ENCODE results near the gene POLR3K.

The POLR3K gene

DNA sequence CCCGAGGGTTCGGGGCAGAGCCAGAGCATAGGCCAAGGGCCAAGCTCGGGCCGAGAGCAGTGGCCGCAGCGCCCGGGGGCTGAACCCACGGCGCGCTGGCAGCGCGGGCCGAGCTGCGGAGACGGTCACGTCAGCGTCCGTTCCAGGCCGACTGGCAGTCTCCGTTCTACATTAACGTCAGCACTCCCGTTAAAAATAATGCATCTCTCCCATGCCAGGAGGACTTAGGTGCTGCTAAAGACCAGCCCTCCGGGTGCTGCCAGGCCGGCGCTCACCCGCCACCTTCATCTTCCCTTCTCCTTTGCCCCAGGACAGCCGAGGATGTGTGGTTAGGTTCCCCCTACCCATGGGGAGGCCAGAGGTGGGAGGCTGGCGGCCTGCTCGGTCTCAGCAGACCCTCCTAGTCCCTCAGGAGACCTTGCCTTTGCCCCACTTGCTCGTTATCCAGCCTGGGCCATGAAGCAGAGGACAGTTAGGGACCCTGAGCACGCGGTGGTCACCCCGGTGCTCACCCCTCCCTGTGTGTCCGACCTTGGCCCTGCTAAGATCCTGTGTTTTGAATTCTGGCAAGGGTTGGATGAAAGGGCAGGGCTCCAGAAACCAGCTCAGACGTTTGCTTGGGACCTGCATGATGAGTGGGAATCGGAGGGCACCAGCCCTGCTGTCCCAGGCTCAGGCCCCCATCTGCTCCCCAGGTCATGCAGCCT lies 25.2 kb upstream of the POLR3K start:
- DNase-seq = peak; percentile 28

DNA sequence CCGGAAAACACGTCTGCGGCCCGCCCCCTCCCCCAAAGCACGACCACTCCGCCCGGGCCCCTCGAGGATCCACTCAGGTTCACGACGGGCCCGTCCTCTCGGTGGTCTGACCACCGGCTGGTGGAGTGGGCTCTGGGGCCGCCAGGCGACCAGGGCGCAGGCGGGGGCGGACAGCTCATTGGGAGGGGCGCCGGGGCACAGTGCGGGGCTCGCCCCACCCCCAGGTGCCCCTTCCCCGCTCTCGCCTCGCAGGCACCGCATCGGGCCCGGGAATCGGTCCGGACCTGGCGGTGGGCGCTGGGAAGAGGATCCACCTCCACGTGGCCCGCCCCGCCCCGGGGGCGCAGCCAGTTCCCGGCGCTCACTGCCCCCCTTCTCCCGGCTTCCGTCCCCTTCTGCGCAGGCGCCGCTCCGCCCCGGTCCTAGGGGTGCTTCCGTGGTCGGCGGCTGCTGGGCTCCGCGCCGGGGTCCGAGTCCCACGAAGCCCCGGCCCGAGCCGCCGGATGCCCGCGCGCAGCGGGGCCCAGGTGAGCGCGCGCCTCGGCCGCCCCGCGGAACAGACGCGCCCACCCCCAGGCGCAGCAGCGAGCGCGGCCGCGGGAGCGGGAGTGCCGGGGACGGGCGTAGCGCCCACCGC lies 24.5 kb upstream of the POLR3K start, which contains the start of gene MPG:
MPG (plus strand) TSS at position 419 of the 637 bp plus-strand sequence; CDS start at position 504, 85 bp downstream.
- DNase-seq = peak; percentile 89

DNA sequence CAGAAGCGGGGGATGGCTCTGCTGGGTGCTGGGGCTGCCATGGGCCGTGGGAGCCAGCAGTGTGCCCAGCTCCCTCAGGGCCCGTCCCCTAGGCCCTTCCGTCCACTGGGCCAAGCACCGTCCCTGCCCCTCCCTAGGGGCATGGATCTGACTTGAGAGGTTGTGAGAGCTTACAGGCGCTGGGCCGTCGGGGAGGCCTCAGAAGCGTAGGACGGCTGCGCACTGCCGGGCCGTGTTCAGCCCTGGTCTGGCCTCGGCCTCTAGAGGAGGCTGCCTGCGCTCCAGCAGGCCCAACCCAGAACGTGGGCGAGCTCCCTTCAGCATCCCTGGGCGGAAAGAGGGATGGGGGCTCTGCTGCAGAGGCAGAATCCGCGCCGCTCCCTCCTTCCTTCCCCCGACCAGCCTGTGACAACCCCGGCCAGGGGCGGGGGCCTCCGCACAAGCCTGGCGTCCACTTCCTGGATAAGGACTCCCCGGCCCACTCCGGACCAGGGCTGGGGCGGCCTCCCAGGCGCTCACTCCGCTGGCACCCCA lies 23.9 kb upstream of the POLR3K start:
- peak; percentile 45 for DNase-seq

GRCh38 chr16:76535-77272 lies 23.3 kb upstream of the POLR3K start:
- peak; percentile 35 for DNase-seq

GRCh38 chr16:75580-76501 lies 22.4 kb upstream of the POLR3K start:
- DNase-seq = peak; percentile 22

- DNase-seq = no peak
Observed at GRCh38 chr16:74747-75334, 21.4 kb upstream of the POLR3K start.

DNA sequence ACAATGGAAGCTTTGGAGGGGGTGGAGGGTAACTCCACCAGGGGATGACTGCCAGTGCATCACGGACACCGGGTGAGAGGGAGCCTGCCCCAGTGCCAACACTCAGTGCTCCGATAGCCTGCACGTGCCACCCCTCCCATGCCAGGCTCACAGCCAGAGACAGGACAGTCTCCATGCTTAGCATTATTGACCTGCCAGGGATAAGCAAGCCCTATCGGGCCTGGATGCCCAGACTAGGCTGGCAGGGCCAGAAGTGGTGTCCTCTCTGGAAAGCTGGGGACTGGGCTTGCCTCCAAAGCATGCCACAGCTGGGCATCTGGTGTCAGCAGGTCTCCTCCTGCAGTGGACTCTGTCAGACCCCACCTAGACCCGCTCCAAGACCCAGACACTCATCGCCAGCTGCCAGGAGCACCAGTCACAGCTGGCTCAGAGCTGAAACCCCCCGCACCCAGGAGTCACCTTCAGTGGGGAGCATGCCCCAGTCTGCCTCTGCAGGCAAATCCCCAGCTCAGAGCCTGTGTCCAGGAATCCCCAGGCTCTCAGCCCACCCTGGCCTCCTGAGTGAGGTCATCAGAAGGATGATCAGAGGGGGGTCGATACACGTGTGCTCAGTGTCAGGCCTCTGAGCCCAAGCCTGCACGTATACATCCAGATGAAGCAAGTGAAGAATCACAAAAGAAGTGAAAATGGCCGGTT lies 20.8 kb upstream of the POLR3K start:
- DNase-seq = no peak

DNA sequence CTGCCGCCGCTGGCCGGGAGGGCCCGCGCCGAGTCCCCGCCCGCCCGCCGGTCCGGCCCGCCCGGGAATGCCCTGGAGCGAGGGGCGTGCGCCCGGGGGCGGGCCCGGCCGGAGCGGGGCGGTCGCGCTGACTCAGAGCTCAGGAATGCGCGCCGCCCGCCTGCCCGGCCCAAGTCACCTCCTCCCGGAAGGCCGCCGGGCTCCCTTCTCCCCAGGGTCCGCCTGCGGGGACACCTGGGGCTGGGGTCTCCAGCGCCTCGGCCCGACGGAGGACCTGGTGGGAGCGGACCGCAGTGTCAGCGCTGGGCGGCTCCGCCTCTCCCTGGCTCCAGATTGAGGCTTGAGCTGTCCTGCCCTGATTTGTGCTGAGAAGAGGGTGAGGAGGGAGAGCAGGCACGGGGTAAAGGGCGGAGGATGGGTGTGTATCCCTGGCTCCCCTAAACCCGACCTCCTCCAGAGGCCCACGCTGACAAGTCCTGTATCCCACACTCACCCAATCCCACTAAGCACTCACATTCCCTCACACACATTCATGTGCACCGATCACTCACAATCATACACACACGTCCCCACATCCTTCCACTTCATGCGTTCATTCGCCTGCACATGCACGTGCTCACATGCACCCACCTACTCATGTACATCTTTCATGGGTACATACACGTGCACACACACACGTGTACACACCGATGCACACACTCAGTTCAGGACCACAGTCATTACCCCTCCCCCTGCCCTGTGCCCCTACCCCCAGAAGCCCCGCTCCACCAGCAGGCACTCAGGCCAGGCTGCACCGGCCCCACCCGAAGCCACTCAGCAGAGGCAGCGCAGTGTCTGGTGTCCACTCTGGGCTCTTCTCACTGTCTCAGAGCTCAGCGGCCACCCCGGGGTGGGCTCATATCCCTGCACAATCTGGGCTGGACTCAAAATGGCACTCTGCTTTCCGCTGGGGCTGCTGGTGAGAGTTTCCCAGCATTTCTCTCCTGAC lies 19.4 kb upstream of the POLR3K start, which contains the start of gene RHBDF1:
RHBDF1 (minus strand) TSS at position 71 of the 988 bp plus-strand sequence. CDS start 7,616 bp downstream, outside the sequence.
- no peak for DNase-seq

DNA sequence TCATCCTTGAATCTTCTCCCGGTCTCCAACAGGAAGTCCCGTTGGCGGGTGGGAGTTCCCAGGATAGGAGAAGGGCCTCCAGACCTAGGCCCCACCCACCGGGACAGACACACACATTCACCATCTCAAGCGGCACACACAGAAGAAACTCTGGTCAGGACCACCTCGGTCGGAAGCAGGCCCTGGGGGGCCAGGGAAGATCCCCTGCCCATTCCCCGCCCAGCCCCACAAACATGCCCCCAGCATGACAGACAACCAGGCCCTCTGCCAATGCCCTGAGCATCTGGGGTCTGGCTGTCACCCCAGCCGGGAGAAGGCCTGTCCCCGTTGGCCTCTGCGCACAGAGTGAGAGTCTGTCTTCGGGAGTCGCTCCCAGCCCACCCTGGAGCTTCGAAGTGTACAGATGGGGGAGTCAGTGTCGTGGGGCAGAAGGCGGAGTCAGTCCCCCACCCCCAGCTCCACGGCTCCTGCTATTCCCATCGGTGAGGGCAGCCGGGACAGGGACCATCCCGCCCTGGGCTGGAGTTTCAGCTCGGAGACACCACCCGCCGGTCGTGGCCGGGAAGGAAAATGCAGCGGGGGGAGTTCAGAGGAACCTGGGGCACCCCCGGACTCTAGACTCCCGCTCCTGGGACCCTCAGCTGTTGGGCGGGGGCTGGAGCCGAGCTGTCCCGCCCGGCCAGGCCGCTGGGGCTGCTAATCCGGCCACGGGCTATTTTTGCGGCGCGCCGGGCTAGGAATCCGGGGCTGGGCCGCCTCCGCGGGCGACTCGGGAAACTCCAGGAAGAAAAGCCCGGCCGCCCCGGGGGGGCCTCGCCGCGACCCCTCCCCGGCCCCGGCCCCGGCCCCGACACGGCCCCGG lies 18.4 kb upstream of the POLR3K start:
- DNase-seq = no peak

DNA sequence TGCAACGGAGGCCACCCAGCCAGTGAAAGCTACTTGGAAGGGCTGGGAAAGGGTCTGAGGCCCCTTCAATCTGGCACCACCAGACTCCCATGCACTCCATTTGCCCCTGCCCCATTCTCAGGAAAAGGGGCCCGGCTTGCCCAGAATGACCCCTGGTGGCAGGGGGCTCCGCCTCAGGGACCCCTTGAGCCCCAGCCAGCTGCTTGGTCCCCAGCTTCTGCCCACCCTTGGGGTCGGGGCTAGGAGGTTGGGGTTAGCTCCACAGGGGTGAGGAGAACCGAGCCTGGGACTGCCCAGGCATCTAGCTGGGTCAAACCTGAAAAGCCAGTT lies 17.8 kb upstream of the POLR3K start:
- DNase-seq = no peak

DNA sequence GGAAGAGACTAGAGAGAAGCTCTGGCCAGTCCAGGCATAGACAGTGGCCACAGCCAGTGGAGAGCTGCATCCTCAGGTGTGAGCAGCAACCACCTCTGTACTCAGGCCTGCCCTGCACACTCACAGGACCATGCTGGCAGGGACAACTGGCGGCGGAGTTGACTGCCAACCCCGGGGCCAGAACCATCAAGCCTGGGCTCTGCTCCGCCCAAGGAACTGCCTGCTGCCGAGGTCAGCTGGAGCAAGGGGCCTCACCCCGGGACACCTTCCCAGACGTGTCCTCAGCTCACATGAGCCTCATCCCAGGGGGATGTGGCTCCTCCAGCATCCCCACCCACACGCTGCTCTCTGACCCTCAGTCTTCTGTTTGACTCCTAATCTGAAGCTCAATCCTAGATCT lies 15.8 kb upstream of the POLR3K start:
- no peak for DNase-seq

GRCh38 chr16:67884-68789 lies 14.7 kb upstream of the POLR3K start:
- DNase-seq = no peak

- DNase-seq = no peak
Observed at GRCh38 chr16:67183-67791, 13.9 kb upstream of the POLR3K start.

DNA sequence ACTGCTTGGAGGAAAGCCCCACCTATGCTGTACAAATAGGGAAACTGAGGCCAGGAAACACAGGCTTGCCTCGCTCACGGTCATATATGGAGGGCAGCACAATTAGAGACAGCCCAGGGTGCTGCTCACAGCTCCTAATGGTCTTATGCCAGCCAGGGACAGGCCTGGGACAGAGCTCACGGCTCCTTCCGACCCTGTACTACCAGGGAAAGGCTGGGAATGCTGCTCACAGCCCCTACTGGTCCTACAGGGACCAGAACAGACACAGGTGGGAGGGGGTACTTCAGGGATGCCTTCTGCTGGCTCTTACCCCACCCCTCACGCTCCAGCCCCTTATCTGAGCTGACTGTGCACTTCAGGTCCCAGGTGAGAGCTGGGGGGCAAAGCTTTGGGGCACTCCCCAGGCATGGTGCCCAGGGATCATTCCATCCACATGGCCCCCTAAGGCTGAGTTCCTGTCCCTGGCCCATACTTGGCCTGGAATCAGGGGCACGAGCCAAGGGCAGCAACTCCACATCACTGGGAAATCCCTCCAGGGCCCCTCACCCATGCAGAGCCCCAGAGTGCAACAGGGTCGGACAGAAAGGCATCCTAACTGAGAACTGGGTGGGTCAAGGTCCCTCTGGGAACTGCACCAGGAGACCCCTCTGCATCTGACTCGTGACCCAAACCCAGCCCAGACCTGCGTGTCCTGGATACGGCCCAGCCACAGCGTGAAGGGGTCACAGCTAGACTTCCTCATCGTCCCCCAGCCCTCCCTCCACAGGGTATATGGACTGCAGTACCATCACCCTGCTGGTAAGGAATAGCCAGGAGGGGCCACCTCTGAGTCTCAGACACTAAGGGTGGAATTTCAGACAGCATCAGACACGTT lies 13.1 kb upstream of the POLR3K start:
- DNase-seq = no peak

DNA sequence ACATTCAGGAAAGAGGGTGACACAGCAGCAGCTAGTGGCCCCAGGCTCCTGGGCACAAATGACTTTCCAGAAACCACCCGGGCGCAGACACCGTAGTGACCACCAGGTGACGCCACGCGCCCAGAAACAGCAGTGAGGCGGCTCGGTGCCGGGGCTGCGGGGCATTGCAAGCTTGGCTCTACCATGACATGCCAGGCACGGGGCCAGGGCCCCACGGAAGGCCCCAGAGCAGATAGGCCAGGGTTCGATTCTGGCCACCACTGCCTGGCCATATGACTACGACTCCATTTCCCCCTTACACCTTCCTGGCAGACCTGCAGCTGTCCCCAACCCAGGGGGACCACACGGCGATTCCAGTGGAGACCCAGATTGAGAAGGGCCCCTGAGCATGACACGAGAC lies 12.3 kb upstream of the POLR3K start:
- peak; percentile 88 for DNase-seq

GRCh38 chr16:64914-65255 lies 11.5 kb upstream of the POLR3K start:
- no peak for DNase-seq

Data from CD4-positive, alpha-beta T cell treated with Interleukin-17A for 4 hours (primary cell).